Suprapubic skin (tissue), 4 donors: Measurements from ENCODE around the gene TVP23B. TPM values are rescaled to one million over a fixed set of nuclear protein-coding genes. Genes with fewer than 3 reads are reported as not detected.
A peak's percentile ranks its signal among the peaks of the same experiment; 100 is the strongest.
"Not testable (repeated sequence)": the region's sequence is repeated elsewhere in the genome, so short reads cannot be mapped to it uniquely, and the experiment has no call there.

Source experiments
- DNase-seq, 2 donors: peaks; one replicate each; pipeline ENCODE4 v3.0.0-alpha.2; 2019; ENCODE audit warnings: low spot score in 2 of 2
- H3K27ac ChIP-seq: fragments of 200-600 bp; sonication (generic); one replicate; pipeline ENCODE4 v1.5.1; 2019
- H3K27me3 ChIP-seq: fragments of 200-600 bp; sonication (generic); one replicate; pipeline ENCODE4 v1.5.1; 2019
- H3K36me3 ChIP-seq: fragments of 200-600 bp; sonication (generic); one replicate; pipeline ENCODE4 v1.5.1; 2019
- H3K4me1 ChIP-seq: fragments of 200-600 bp; sonication (generic); one replicate; pipeline ENCODE4 v1.5.1; 2019
- H3K4me3 ChIP-seq: fragments of 200-600 bp; sonication (generic); one replicate; pipeline ENCODE4 v1.5.1; 2019; ENCODE audit warnings: mild to moderate bottlenecking
- H3K9me3 ChIP-seq: fragments of 200-600 bp; sonication (generic); one replicate; pipeline ENCODE4 v1.5.1; 2019
- EP300 ChIP-seq: sonication (generic); formaldehyde crosslinking; IDR thresholded peaks from one replicate; pipeline ENCODE4 v1.6.1; 2017; ENCODE audit warnings: antibody characterized with exemption
- POLR2A ChIP-seq, 2 donors: fragments of 450-650 bp; IDR thresholded peaks; one replicate each; pipeline ENCODE4 v1.6.1; 2017; ENCODE audit warnings: antibody characterized with exemption in 2 of 2, mild to moderate bottlenecking in 2 of 2, moderate library complexity in 2 of 2
- POLR2AphosphoS5 ChIP-seq, 3 donors: sonication (generic); formaldehyde crosslinking; IDR thresholded peaks; one replicate each; pipeline ENCODE4 v1.6.1; 2017; ENCODE audit warnings: antibody characterized with exemption in 3 of 3
- WGBS: methylation state at CpG from one replicate; pipeline ENCODE4 v1.1.5; 2018; 5-methylcytosine and 5-hydroxymethylcytosine counted together
- total RNA-seq, 4 donors: library from RNA; depleted of rRNA; stranded (reverse); fragments of >200 nt; gene quantifications; one replicate each; pipeline ENCODE4 v1.1.0, GENCODE V29; 2016
- TF ChIP-seq, protein P1 (sequence below), 2 donors: fragments of 200-600 bp in 1 of 2; fragments of 450-650 bp in 1 of 2; sonication (generic) in 1 of 2; IDR thresholded peaks; one replicate each; pipeline ENCODE4 v1.5.1; 2016 to 2019; ENCODE audit warnings: antibody characterized with exemption in 2 of 2, mild to moderate bottlenecking in 1 of 2, moderate library complexity in 1 of 2

The TVP23B gene
- total RNA-seq, 4 donors from 2014 or later = 21.9 to 35.1 (median 31.1) TPM

DNA sequence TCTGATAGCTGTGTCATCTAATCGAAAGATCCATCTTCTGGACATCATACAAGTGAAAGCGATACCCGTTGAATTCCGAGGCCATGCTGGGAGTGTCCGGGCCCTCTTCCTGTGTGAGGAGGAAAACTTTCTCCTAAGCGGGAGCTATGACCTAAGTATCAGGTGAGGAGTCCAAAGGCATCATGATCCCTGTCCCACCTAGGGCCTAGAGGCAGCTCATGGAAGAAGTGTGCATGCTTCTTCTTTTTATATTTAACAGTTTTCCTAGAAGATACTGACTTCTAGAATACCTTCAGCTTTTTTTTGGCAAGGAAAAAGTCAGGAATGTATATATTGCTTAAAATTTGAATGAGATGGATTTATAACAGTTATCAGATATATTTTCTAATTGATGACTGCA lies 22.6 kb upstream of the TVP23B start:
- WGBS = no CpG with 5 or more reads among the region's 6 CpGs
- H3K4me1 ChIP-seq, H3K27me3 ChIP-seq, DNase-seq, H3K9me3 ChIP-seq, H3K4me3 ChIP-seq, H3K36me3 ChIP-seq, H3K27ac ChIP-seq: not testable (repeated sequence)

DNA sequence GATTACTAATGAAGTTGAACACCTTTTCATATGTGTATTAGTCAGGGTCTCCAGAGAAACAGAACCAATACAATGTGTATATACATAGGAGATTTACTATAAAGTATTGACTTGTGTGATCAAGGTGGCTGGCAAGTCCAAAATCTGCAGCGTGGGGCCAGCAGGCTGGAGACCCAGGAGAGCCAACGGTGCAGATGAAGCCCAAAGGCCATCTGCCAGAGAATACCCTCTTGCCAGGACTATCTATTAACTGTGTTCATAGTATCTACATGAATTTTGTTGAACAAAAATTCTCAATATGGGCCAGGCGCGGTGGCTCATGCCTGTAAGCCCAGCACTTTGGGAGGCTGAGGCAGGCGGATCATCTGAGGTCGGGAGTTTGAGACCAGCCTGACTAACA lies 20.8 kb upstream of the TVP23B start:
- DNase-seq, H3K27me3 ChIP-seq, H3K9me3 ChIP-seq, H3K27ac ChIP-seq, H3K4me3 ChIP-seq, H3K4me1 ChIP-seq, H3K36me3 ChIP-seq: not testable (repeated sequence)
- 95% methylated on average over 5 of the region's 6 CpGs for WGBS

DNA sequence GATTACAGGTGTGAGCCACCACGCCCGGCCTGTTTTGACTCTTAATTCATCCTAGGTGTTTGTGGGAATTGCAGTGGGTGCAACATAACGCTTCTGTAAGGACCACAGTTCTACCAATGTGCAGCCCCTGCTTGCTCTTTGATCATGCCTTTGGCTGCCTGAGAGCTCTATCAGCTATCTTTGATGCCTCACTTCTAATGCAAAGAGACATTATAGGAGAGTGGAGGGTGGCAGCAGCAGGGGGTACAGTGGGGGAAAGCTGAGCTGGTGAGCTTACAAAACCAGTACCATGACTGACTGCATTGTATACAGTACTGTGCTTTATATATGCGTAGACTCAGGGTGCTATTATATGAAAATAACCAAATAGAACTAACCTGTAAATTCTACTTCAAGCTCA lies 10.4 kb upstream of the TVP23B start:
- not testable (repeated sequence) for H3K9me3 ChIP-seq, H3K27me3 ChIP-seq, DNase-seq, H3K27ac ChIP-seq, H3K4me3 ChIP-seq, H3K4me1 ChIP-seq, H3K36me3 ChIP-seq
- 80% methylated on average over 1 of the region's 4 CpGs for WGBS

DNA sequence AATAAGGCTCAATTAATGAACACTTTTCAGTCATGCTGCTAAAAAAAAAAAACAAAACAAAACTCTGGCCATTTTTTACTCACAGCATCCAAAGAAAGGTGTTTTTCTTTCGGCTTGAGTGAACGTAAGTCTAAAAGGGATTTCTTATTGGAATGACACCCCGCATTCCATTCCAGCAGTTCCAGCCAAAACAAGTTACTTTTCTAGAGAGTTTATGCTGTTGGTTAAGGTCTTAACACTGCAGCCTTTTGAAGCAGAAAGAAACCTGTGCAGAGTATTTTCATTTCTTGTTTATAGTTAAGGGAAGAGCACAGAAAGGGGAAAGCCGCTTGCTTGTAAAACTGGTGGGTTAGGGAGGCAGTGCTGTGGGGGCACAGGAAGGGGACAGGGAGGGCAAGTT lies 9.9 kb upstream of the TVP23B start:
- 60% methylated on average over 4 of the region's 4 CpGs for WGBS
- not testable (repeated sequence) for H3K27ac ChIP-seq, H3K4me1 ChIP-seq

DNA sequence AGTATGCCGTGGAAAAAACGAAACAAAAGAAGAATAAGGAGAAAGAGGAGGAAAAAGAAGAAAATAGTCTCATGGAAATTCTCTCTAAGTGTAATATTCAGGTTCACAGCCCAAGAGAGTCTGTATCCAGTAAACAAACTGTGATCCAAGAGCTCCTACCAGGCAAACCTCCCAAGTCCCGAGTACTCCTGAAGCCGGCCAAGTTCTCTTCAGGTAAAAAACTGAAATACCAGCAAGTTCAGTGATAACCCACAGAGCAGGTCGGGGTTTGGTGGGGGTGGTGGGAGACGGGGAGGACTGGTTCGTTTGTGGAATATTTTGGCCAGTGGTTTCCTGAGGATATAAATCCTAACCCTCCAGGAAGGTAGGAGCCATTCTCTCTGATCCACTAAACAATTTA lies 8.5 kb upstream of the TVP23B start:
- Histone ChIP-seq H3K36me3 (no peaks in the 10 kb centered on the region), H3K4me1 (no peaks in the 10 kb centered on the region), H3K27ac (no peak overlapping the region), H3K27me3 (no peaks in the 10 kb centered on the region), H3K4me3 (no peak overlapping the region), H3K9me3 (no peaks in the 10 kb centered on the region)
- no peak for DNase-seq
- no peak for TF ChIP-seq POLR2AphosphoS5 (IDR thresholded peaks at IDR 0.05)
- TF ChIP-seq, protein P1, sequence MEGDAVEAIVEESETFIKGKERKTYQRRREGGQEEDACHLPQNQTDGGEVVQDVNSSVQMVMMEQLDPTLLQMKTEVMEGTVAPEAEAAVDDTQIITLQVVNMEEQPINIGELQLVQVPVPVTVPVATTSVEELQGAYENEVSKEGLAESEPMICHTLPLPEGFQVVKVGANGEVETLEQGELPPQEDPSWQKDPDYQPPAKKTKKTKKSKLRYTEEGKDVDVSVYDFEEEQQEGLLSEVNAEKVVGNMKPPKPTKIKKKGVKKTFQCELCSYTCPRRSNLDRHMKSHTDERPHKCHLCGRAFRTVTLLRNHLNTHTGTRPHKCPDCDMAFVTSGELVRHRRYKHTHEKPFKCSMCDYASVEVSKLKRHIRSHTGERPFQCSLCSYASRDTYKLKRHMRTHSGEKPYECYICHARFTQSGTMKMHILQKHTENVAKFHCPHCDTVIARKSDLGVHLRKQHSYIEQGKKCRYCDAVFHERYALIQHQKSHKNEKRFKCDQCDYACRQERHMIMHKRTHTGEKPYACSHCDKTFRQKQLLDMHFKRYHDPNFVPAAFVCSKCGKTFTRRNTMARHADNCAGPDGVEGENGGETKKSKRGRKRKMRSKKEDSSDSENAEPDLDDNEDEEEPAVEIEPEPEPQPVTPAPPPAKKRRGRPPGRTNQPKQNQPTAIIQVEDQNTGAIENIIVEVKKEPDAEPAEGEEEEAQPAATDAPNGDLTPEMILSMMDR (IDR thresholded peaks at IDR 0.05) = no peak
- no peak for TF ChIP-seq POLR2A (IDR thresholded peaks at IDR 0.05)
- TF ChIP-seq EP300 = no peak
- 72% methylated on average over 7 of the region's 7 CpGs for WGBS

More for the DNA sequence above, 9.9 kb upstream of the TVP23B start:
- H3K36me3 ChIP-seq, DNase-seq, H3K27me3 ChIP-seq, H3K4me3 ChIP-seq, H3K9me3 ChIP-seq: not testable (repeated sequence)

DNA sequence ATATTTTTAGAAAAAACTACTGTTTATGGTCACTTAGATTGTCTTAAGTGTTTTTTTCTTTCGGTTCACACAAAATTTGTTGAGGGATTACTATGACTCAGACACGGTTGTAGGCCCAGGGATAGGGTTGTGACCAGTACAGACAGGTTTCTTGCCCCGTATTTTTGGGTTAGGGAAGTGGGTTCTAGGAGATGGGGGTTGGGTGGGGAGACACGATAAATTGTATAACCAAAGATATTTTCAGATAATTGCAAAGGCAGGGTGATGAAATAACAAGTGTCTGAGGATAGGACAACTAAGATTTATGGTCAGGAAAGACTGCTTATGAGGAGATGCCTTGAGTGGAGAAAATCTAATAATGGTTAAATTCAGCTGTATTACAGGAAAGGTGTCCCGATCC lies 822 bp downstream of the TVP23B start:
- not testable (repeated sequence) for H3K27ac ChIP-seq, DNase-seq, H3K36me3 ChIP-seq, H3K27me3 ChIP-seq, H3K9me3 ChIP-seq
- no CpG with 5 or more reads among the region's 5 CpGs for WGBS
- Histone ChIP-seq H3K4me1 (peaks cover 14% of the 10 kb centered on the region), H3K4me3 (peak overlapping the region; percentile 65)

DNA sequence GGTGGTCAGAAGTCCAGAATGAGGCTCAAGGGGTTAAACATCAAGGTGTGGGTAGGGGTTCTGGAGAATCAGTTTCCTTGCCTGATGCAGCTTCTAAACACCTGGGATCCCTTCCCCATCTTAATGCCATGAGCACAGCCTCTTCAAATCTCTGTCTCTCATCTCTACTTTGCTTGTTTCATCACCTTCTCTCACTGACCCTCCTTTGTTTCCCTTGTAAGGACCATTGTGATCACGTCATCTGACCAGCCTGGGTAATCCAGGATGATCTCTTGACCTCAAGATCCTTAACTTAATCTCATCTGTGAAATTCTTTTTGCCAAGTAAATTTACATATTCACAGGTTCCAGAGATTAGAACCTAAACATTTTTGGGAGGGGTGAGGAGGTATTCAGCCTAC lies 5.0 kb downstream of the TVP23B start:
- not testable (repeated sequence) for H3K9me3 ChIP-seq, H3K4me3 ChIP-seq, H3K27me3 ChIP-seq, H3K27ac ChIP-seq, H3K36me3 ChIP-seq, DNase-seq
- 86% methylated on average over 1 of the region's 1 CpG for WGBS
- peaks cover 17% of the 10 kb centered on the region for H3K4me1 ChIP-seq

DNA sequence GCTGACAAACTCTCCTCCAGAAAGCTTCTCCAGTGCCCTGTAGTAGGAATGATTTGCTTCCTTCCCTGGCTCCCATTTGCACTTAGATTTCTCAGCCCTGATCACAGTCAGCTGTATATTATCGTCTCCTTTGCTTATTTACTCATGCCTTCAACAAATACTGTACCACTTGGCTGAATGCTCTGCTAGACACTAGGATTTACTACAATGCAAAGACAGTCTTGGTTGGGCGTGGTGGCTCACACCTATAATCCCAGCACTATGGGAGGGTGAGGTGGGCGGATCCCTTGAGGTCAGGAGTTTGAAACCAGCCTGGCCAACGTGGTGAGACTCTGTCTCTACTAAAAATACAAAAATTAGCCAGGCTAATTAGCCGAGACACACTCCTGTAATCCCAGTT lies 5.9 kb downstream of the TVP23B start:
- not testable (repeated sequence) for H3K9me3 ChIP-seq, H3K36me3 ChIP-seq, H3K27me3 ChIP-seq, H3K4me3 ChIP-seq, H3K27ac ChIP-seq, DNase-seq
- peaks cover 17% of the 10 kb centered on the region for H3K4me1 ChIP-seq
- 71% methylated on average over 4 of the region's 5 CpGs for WGBS

DNA sequence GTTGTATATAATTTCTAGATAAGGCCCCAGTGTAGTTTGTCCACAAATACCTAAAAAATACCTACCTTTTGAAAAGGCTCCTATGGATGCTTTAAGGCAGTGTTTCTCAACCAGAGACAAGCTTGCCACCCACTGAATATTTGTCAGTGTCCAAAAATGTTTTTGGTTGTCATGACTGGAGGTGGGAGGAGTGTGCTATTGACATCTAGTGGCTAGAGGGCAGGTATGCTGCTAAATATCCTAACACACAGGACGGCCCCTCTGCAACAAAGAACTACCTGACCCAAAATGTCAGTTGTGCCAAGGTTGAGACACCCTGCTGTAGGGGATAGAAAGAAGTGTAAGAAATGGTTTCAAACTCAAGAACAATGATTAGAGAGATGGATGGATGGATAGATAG lies 10.4 kb downstream of the TVP23B start:
- not testable (repeated sequence) for H3K27ac ChIP-seq, H3K27me3 ChIP-seq, DNase-seq, H3K4me3 ChIP-seq, H3K36me3 ChIP-seq, H3K9me3 ChIP-seq, H3K4me1 ChIP-seq
- WGBS = 36% methylated on average over 1 of the region's 1 CpG

DNA sequence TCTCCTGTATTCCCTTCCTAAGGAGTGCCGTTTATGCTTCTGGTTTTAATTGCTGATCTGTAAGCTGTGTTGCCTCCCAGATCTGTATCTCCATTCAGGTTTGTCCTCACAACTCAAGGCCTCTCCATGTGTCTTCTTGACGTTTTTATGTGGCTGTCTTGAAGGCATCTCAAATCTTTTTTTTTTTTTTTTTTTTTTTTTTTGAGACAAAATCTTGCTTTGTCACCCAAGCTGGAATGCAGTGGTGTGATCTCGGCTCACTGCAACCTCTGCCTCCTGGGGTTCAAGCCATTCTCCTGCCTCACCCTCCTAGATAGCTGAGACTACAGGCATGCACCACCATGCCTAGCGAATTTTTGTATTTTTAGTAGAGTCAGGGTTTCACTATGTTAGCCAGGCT lies 13.9 kb downstream of the TVP23B start:
- H3K4me1 ChIP-seq, H3K4me3 ChIP-seq, H3K27me3 ChIP-seq, H3K27ac ChIP-seq, H3K9me3 ChIP-seq, DNase-seq: not testable (repeated sequence)
- 33% methylated on average over 4 of the region's 4 CpGs for WGBS
- peaks cover 17% of the 10 kb centered on the region for H3K36me3 ChIP-seq

DNA sequence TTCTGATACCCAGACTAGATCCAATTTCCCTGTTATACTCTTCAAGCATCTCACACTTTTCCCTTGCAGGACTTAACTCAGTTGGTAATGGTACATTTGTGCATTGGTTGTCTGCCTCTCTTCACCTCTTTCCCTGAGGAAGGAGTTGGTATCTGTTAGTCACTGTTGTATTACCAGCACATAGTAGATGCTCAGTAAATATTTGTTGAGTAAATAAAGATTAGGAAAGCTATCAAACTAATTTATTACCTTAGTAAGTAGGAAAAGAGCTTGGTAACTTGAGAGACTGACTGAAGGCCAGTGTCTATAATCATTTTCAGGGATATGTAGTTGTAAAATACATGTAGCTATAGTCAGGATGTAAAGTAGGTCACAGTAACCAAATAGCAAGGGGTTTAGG lies 15.9 kb downstream of the TVP23B start:
- H3K4me1 ChIP-seq, H3K27me3 ChIP-seq, H3K27ac ChIP-seq, H3K4me3 ChIP-seq, H3K9me3 ChIP-seq, DNase-seq: not testable (repeated sequence)
- H3K36me3 ChIP-seq = peaks cover 30% of the 10 kb centered on the region

DNA sequence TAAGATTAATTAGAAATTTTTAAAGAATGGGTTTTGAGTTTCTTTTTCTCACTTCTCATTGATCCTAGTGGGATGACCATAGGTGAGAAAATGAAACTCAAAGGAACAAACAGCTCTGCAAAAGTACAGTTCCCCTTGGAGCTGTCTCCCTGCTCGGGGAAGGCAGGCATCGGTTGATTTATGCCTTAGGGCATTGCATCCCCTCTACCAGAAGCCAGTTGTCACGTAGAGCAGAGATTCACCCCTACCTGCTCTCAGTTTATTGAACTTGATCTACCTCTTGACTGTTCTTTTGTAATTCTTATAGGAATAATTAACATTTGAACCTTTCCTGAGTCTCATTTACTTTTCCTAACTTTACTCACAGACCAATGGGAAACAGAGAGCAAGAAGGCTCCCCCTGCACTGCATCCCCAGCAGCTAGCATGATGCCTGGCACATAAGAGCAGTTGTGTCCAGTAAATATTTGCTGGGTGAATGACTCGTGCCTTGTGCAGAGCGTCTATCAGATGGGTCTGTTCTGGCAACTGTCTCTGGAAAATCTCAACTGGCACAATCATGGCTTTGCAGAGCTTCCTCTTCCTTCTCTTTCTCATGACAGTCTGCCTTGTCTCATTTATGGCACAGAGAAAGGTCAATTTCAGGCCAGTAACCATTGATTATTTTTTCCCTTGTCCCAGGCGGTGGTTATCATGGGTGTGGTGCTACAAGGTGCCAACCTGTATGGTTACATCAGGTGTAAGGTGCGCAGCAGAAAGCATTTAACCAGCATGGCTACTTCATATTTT lies 22.7 kb downstream of the TVP23B start:
- not testable (repeated sequence) for H3K4me3 ChIP-seq
- 76% methylated on average over 7 of the region's 7 CpGs for WGBS
- peaks cover 53% of the 10 kb centered on the region for H3K36me3 ChIP-seq

DNA sequence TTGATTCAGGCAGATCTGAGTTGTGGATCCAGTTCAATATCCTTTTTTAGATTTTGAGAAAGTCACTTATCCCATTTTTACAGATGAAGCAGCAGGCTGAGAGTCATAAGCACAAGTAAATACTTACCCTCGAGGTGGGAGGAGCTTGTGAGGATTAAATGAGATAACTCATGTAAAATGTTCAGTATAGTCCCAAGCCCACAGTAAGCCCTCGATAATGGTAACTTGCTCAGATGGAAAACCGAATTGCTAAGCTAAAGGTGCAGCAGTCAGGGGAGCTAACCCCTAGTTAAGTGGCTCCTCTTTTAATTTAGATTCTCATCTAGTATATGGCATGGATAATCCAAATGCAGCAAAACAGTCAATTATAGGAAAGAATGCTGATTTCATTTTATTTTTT lies 34.9 kb downstream of the TVP23B start:
- H3K27ac ChIP-seq, H3K4me1 ChIP-seq, H3K9me3 ChIP-seq, H3K4me3 ChIP-seq, H3K36me3 ChIP-seq, DNase-seq, H3K27me3 ChIP-seq: not testable (repeated sequence)
- WGBS = 67% methylated on average over 3 of the region's 3 CpGs

More for the DNA sequence above, 22.7 kb downstream of the TVP23B start:
- H3K27me3 ChIP-seq, H3K27ac ChIP-seq, H3K4me1 ChIP-seq, DNase-seq, H3K9me3 ChIP-seq: not testable (repeated sequence)
